Measurements from ENCODE around the gene GALNT18.

The GALNT18 gene

DNA sequence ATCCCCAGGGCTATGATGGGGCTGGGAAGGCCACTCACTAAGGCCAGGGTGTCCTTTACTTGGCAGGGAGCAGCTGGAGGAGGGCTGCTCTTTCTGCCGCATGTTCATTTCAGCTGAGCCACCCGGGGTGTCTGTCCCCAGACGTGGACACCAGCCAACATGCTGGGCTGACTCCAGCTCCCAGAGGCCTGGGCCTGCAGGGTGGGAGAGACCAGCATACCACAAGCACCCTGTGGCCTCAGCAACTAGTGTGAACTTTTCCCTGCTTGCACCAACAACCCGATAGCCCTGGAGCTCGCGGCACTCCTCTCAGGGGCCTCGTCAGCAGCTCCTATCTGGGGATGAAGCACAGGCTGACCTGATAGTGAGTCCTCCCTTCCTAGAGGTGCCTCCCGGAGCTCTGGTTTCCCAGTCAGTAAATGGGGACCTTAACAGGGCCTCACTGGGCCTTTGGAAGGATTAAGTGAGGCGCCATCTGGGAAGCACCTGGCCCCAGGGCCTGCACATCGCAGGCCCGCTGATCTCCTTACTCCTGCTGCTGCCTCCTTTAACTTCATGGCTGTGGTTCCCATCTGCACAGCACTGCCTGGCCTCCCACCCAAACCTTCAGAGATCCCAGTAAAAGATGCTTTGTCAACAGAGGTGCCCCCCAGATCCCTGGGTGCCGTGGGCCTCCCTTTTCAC is 83.4 kb downstream of the GALNT18 start:
- Histone ChIP-seq H3K9ac (ENCODE audit: low read length) (no peak overlapping the region), H4K20me1 (ENCODE audit: insufficient read depth, low read length) (no peaks in the 10 kb centered on the region), H3K4me1 (ENCODE audit: low read length) (no peaks in the 10 kb centered on the region), H3K27me3 (replicated peaks; ENCODE audit: insufficient read depth, low read length) (no peaks in the 10 kb centered on the region), H3K9me2 (replicated peaks; ENCODE audit: insufficient read depth, low read length) (no peaks in the 10 kb centered on the region), H3K36me3 (replicated peaks; ENCODE audit: insufficient read depth, low read length) (no peaks in the 10 kb centered on the region), H3K4me3 (ENCODE audit: low read length) (no peak overlapping the region), H3K9me3 (replicated peaks; ENCODE audit: insufficient read depth, low read length) (no peaks in the 10 kb centered on the region), H3K27ac (ENCODE audit: low read length) (no peak overlapping the region), H3F3A (ENCODE audit: insufficient read depth, low read length) (no peaks in the 10 kb centered on the region), H2AFZ (ENCODE audit: low read length) (no peak overlapping the region), H3K79me2 (ENCODE audit: low read length) (no peaks in the 10 kb centered on the region), H3K4me2 (ENCODE audit: low read depth, low read length) (no peak overlapping the region)
- TF ChIP-seq, protein P1, sequence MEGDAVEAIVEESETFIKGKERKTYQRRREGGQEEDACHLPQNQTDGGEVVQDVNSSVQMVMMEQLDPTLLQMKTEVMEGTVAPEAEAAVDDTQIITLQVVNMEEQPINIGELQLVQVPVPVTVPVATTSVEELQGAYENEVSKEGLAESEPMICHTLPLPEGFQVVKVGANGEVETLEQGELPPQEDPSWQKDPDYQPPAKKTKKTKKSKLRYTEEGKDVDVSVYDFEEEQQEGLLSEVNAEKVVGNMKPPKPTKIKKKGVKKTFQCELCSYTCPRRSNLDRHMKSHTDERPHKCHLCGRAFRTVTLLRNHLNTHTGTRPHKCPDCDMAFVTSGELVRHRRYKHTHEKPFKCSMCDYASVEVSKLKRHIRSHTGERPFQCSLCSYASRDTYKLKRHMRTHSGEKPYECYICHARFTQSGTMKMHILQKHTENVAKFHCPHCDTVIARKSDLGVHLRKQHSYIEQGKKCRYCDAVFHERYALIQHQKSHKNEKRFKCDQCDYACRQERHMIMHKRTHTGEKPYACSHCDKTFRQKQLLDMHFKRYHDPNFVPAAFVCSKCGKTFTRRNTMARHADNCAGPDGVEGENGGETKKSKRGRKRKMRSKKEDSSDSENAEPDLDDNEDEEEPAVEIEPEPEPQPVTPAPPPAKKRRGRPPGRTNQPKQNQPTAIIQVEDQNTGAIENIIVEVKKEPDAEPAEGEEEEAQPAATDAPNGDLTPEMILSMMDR (IDR thresholded peaks at IDR 0.05; ENCODE audit: low read length): no peak
- TF ChIP-seq EZH2 (optimal IDR thresholded peaks at IDR 0.05; ENCODE audit: low read depth, low read length): no peak
- TF ChIP-seq EZH2phosphoT487 (IDR thresholded peaks at IDR 0.05; ENCODE audit: low read length): no peak
- no peak for DNase-seq

DNA sequence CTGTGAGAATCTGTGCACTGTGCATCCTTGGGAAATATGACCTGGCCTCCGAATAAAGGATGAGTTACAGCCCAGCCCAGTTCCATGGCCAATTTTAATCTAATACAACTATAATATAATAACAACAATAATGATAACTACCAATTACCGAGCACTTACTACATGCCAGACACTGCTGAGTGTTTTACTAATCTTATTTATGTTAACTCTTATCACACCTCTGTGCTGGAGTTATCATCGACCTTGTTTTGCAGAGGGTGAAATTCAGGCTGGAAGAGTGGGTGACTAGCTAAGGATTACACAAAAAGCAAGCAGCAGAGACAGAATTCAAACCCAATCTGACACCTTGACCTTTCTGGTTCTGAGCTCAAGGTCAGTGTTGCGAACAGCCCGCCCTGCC is 83.9 kb downstream of the GALNT18 start:
- Histone ChIP-seq H3K9ac (ENCODE audit: low read length) (no peak overlapping the region), H4K20me1 (ENCODE audit: insufficient read depth, low read length) (no peaks in the 10 kb centered on the region), H3K27ac (ENCODE audit: low read length) (no peak overlapping the region), H3K4me2 (ENCODE audit: low read depth, low read length) (no peak overlapping the region), H3K4me3 (ENCODE audit: low read length) (no peak overlapping the region), H3K9me2 (replicated peaks; ENCODE audit: insufficient read depth, low read length) (no peaks in the 10 kb centered on the region), H3K79me2 (ENCODE audit: low read length) (no peaks in the 10 kb centered on the region), H3F3A (ENCODE audit: insufficient read depth, low read length) (no peaks in the 10 kb centered on the region), H3K4me1 (ENCODE audit: low read length) (no peaks in the 10 kb centered on the region), H3K9me3 (replicated peaks; ENCODE audit: insufficient read depth, low read length) (no peaks in the 10 kb centered on the region), H3K27me3 (replicated peaks; ENCODE audit: insufficient read depth, low read length) (no peaks in the 10 kb centered on the region), H3K36me3 (replicated peaks; ENCODE audit: insufficient read depth, low read length) (no peaks in the 10 kb centered on the region), H2AFZ (ENCODE audit: low read length) (no peak overlapping the region)
- no peak for DNase-seq
- TF ChIP-seq EZH2 (optimal IDR thresholded peaks at IDR 0.05; ENCODE audit: low read depth, low read length) (no peak), EZH2phosphoT487 (IDR thresholded peaks at IDR 0.05; ENCODE audit: low read length) (no peak)
- TF ChIP-seq, protein P1 (IDR thresholded peaks at IDR 0.05; ENCODE audit: low read length): no peak

DNA sequence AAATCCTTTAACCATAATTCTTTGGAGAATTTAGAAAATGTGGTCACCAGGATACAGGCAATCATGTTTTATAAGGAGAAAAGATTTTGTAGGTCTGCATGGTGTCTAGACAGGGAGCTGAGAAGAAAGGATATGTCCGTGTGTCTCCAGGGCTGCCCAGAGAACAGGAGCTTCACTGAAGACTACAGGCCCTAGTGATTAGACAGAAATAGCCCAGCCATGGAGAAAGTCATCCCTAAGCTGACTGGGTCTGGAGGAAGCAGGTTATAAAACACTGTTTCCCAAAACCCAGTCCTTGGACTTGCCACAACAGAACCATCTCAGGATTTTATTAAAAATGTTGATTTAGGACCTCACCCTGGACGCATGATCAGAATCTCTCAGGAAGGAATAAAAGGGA is 84.4 kb downstream of the GALNT18 start:
- Histone ChIP-seq H3K9me2 (replicated peaks; ENCODE audit: insufficient read depth, low read length) (no peaks in the 10 kb centered on the region), H3K4me1 (ENCODE audit: low read length) (no peaks in the 10 kb centered on the region), H3K4me2 (ENCODE audit: low read depth, low read length) (no peak overlapping the region), H3K27ac (ENCODE audit: low read length) (no peak overlapping the region), H3F3A (ENCODE audit: insufficient read depth, low read length) (no peaks in the 10 kb centered on the region), H3K9me3 (replicated peaks; ENCODE audit: insufficient read depth, low read length) (no peaks in the 10 kb centered on the region), H2AFZ (ENCODE audit: low read length) (no peak overlapping the region), H3K79me2 (ENCODE audit: low read length) (no peaks in the 10 kb centered on the region), H4K20me1 (ENCODE audit: insufficient read depth, low read length) (no peaks in the 10 kb centered on the region), H3K36me3 (replicated peaks; ENCODE audit: insufficient read depth, low read length) (no peaks in the 10 kb centered on the region), H3K4me3 (ENCODE audit: low read length) (no peak overlapping the region), H3K9ac (ENCODE audit: low read length) (no peak overlapping the region), H3K27me3 (replicated peaks; ENCODE audit: insufficient read depth, low read length) (no peaks in the 10 kb centered on the region)
- DNase-seq: no peak
- TF ChIP-seq, protein P1 (IDR thresholded peaks at IDR 0.05; ENCODE audit: low read length): no peak
- TF ChIP-seq EZH2 (optimal IDR thresholded peaks at IDR 0.05; ENCODE audit: low read depth, low read length): no peak
- TF ChIP-seq EZH2phosphoT487 (IDR thresholded peaks at IDR 0.05; ENCODE audit: low read length): no peak
